CD8-positive, alpha-beta memory T cell (primary cell): Measurements from ENCODE around the gene FSTL4. TPM values are rescaled to one million over a fixed set of nuclear protein-coding genes. Genes with fewer than 3 reads are reported as not detected.
A peak's percentile ranks its signal among the peaks of the same experiment; 100 is the strongest.

ENCODE experiments used
- CTCF ChIA-PET: fragments of 350-600 bp; sonication (Branson Sonifier 250); formaldehyde crosslinking; loops from one replicate; lab custom pipeline; 2021; ENCODE audit warnings: antibody characterized with exemption; lab: Charles Lee
- POLR2A ChIA-PET: fragments of 350-600 bp; sonication (Branson Sonifier 250); formaldehyde crosslinking; loops from one replicate; lab custom pipeline; 2021; ENCODE audit warnings: antibody characterized with exemption; lab: Charles Lee
- DNase-seq, 5 donors: peaks; one replicate each; pipeline versions ENCODE4 v3.0.0 to v3.0.0-alpha.2; 2020 to 2022; ENCODE audit warnings: mixed read lengths in 1 of 5
- H3K27ac ChIP-seq: one replicate; pipeline ENCODE4 v1.7.0; 2013; ENCODE audit warnings: low read depth, mild to moderate bottlenecking, low read length, moderate library complexity
- H3K27me3 ChIP-seq: 2 replicates; pipeline ENCODE4 v1.7.0; 2013; ENCODE audit warnings: low read length, mild to moderate bottlenecking; ENCODE audit not compliant: insufficient read depth, poor library complexity, severe bottlenecking
- H3K36me3 ChIP-seq: 2 replicates; pipeline ENCODE4 v1.7.0; 2013; ENCODE audit warnings: mild to moderate bottlenecking, low read length, moderate library complexity; ENCODE audit not compliant: insufficient read depth
- H3K4me1 ChIP-seq: 2 replicates; pipeline ENCODE4 v1.7.0; 2013; ENCODE audit warnings: mild to moderate bottlenecking, low read length, moderate library complexity; ENCODE audit not compliant: insufficient read depth
- H3K4me3 ChIP-seq: 2 replicates; pipeline ENCODE4 v1.7.0; 2013; ENCODE audit warnings: mild to moderate bottlenecking, low read length
- H3K9me3 ChIP-seq: 2 replicates; pipeline ENCODE4 v1.7.0; 2013; ENCODE audit warnings: mild to moderate bottlenecking, low read length
- H3K27ac Mint-ChIP-seq, 8 donors: one replicate each; pipeline ENCODE4 v1.8.0; 2020 to 2021; ENCODE audit warnings: mixed read lengths in 8 of 8, mild to moderate bottlenecking in 6 of 8, inconsistent platforms in 3 of 8, moderate library complexity in 3 of 8
- H3K27me3 Mint-ChIP-seq, 2 donors: one replicate each; pipeline ENCODE4 v1.8.0; 2020 to 2021; ENCODE audit warnings: mixed read lengths in 2 of 2, mild to moderate bottlenecking in 1 of 2, moderate library complexity in 1 of 2
- H3K36me3 Mint-ChIP-seq, 3 donors: one replicate each; pipeline ENCODE4 v1.8.0; 2020 to 2021; ENCODE audit warnings: mixed read lengths in 3 of 3, inconsistent platforms in 1 of 3, mild to moderate bottlenecking in 1 of 3
- H3K4me1 Mint-ChIP-seq, 3 donors: one replicate each; pipeline ENCODE4 v1.8.0; 2020 to 2021; ENCODE audit warnings: mixed read lengths in 3 of 3, inconsistent platforms in 1 of 3, mild to moderate bottlenecking in 1 of 3
- H3K4me3 Mint-ChIP-seq, 7 donors: one replicate each; pipeline ENCODE4 v1.8.0; 2020 to 2021; ENCODE audit warnings: mixed read lengths in 7 of 7, mild to moderate bottlenecking in 6 of 7, moderate library complexity in 4 of 7, inconsistent platforms in 2 of 7
- H3K9me3 Mint-ChIP-seq, 5 donors: one replicate each; pipeline ENCODE4 v1.8.0; 2020 to 2022; ENCODE audit warnings: mixed read lengths in 5 of 5, mild to moderate bottlenecking in 3 of 5, moderate library complexity in 2 of 5, inconsistent platforms in 1 of 5
- polyA plus RNA-seq: library from polyadenylated mRNA; unstranded; fragments of 300-500 nt; fragmentation: Illumina TruSeq; gene quantifications from one replicate; pipeline ENCODE4 v1.2.3, GENCODE V29; 2021
- total RNA-seq, 2 experiments: library from RNA; stranded (reverse); gene quantifications; one replicate each; pipeline ENCODE4 v1.2.3, GENCODE V29; 2021

Gene FSTL4
- total and polyA plus RNA-seq, 3 experiments from 2014 or later = 0.33 TPM; not detected in 2

DNA sequence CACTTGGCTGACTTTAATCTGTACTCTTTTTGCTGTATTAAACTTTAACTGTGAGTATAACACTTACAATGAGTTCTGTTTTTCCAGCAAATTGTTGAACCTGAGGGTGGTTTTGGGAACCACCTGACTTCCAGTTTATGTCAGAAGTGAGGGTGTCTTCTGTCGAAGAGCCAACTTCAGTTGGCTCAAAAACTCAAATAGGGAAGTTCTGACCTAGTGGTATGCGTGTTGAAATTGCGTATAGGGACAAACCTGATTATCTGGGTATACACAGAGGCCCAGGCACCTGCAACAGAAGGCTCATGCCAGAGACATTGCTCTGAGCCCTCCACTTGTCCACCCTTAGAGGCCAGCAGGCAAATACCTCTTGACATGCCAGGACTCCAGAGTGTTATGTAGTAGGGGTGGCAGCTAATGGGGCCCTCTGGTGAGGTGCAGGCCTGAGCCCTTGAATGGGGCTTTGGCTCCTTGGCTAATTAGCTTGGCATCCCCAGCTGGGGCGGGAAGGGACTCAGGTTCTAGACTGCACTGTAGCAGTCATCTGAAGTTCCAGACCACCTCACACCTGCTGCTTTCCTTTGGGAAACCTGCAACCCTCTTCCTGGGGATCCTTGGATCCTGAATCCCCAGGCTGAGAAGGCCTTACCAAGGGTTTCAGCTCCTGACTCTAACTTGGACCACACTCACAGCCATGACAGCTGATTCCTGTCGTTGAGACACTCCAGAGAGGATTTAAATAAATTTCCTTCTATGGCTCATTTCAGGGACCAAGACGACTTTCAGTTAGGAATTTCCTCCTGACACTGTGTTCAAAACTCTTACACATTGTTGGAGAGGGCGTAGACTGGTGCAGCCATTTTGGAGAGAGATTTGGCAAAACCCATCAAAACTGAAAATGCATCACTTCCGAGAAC is 370.9 kb downstream of the FSTL4 start:
- no peaks in the 10 kb centered on the region for H3K9me3 Mint-ChIP-seq
- peaks cover 5 to 7% of the 10 kb centered on the region in 2 donors for H3K27me3 Mint-ChIP-seq
- H3K36me3 Mint-ChIP-seq = no peaks in the 10 kb centered on the region
- no peak overlapping the region for H3K4me3 Mint-ChIP-seq
- no peak for DNase-seq
- Histone ChIP-seq H3K27me3 (no peaks in the 10 kb centered on the region), H3K4me3 (no peak overlapping the region), H3K9me3 (no peaks in the 10 kb centered on the region), H3K4me1 (no peaks in the 10 kb centered on the region), H3K36me3 (no peaks in the 10 kb centered on the region), H3K27ac (peak overlapping the region; percentile 54)
- peaks cover 0 to 10% (median 2%) of the 10 kb centered on the region in 3 donors for H3K4me1 Mint-ChIP-seq
- ChIA-PET CTCF (no interaction called here), POLR2A (no interaction called here)
- H3K27ac Mint-ChIP-seq = no peak overlapping the region

DNA sequence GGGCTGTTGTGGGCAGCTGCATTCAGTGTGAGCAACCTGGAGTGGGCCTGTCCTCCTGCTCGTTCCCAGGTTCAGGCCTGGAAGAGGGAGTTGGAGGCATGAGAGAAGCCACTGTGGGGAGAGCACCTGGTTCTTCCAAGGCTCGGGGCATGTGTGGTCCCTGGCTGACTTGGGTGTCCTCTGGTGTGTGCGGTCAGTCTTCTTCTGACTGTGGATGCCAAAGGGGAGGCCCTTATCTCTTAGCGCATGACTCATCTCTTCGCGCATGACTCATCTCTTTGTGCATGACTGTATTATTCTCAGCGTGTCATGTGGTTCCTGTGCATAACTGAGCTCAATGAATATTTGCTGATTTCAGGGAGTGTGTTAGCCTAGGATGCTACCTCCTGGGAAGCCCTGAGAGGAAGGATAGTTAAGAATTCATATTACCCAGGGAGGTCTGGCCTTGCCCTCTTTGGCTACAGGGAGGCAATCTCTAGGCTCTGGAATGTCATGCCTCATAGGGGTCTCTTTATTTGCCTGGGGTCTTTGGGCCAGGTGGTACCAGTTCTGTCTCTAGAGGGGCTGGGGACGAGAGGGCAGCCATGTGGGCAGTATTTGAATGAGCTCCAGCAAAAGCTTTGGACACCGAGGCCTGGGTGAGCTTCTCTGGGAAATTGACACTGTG is 371.8 kb downstream of the FSTL4 start:
- Histone ChIP-seq H3K27ac (peak overlapping the region; percentile 54), H3K36me3 (no peaks in the 10 kb centered on the region), H3K9me3 (no peaks in the 10 kb centered on the region), H3K4me3 (no peak overlapping the region), H3K4me1 (no peaks in the 10 kb centered on the region), H3K27me3 (no peaks in the 10 kb centered on the region)
- ChIA-PET CTCF (no interaction called here), POLR2A (no interaction called here)
- Mint-ChIP-seq H3K27me3 (peaks cover 5 to 7% of the 10 kb centered on the region in 2 donors), H3K36me3 (no peaks in the 10 kb centered on the region), H3K4me3 (no peak overlapping the region), H3K27ac (no peak overlapping the region), H3K9me3 (no peaks in the 10 kb centered on the region), H3K4me1 (peaks cover 0 to 10% (median 2%) of the 10 kb centered on the region in 3 donors)
- DNase-seq = no peak

DNA sequence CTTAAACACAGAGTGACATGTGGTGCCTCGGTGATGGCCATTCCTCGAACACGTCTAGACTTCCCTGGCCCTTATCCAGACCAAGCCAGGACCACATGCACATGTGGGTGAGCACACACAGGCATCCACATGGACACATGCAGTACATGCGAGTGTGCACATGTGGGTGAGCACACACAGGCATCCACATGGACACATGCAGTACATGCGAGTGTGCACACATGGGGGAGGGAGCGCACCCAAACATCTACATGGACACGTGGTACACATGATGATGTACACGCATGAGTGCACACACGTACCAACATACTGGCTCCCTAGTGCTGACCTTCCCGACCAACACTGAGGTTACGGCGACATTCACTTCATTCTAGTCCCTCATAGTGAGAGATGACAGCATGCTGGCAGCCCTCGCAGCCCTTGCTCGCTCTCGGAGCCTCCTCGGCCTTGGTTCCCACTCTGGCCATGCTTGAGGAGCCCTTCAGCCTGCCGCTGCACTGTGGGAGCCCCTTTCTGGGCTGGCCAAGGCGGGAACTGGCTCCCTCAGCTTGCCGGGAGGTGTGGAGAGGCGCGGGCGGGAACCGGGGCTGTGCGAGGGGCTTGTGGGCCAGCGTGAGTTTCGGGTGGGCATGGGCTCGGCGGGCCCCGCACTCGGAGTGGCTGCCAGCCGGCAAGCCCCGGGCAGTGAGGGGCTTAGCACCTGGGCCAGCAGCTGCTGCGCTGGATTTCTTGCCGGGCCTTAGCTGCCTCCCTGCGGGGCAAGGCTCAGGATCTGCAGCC is 373.7 kb downstream of the FSTL4 start:
- Mint-ChIP-seq H3K27me3 (peaks cover 5 to 7% of the 10 kb centered on the region in 2 donors), H3K36me3 (no peaks in the 10 kb centered on the region), H3K9me3 (no peaks in the 10 kb centered on the region), H3K27ac (no peak overlapping the region), H3K4me3 (no peak overlapping the region), H3K4me1 (peaks cover 0 to 2% (median 0%) of the 10 kb centered on the region in 3 donors)
- no peaks in the 10 kb centered on the region for H3K27me3 ChIP-seq
- H3K4me3 ChIP-seq = no peak overlapping the region
- POLR2A ChIA-PET = no interaction called here
- CTCF ChIA-PET = no interaction called here
- no peak for DNase-seq
- H3K27ac ChIP-seq = no peak overlapping the region
- no peaks in the 10 kb centered on the region for H3K9me3 ChIP-seq
- no peaks in the 10 kb centered on the region for H3K36me3 ChIP-seq
- H3K4me1 ChIP-seq = no peaks in the 10 kb centered on the region

DNA sequence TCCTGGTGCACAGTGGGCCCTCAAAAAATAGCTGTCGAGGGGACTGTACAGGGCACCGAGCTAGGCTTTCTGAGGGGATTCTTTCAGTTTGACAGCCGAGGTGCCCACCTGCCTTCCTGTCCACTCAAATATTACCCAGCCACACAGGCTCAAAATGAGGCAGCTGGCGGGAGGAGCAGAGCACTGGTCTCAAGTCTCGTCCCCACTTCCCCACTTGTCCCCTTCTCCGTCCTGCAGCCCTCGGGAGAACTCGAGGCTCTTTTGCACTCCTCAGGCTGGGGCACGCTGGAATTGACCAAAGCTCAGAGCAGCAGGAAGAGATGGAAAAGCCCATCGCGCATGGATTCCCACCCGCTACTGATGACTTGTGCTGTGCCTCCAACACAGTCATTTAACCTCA is 375.4 kb downstream of the FSTL4 start:
- no peak for DNase-seq
- no peak overlapping the region for H3K27ac ChIP-seq
- Mint-ChIP-seq H3K4me1 (no peaks in the 10 kb centered on the region), H3K36me3 (no peaks in the 10 kb centered on the region), H3K27me3 (peaks cover 3 to 7% of the 10 kb centered on the region in 2 donors), H3K27ac (no peak overlapping the region), H3K9me3 (no peaks in the 10 kb centered on the region), H3K4me3 (no peak overlapping the region)
- no peaks in the 10 kb centered on the region for H3K27me3 ChIP-seq
- H3K36me3 ChIP-seq = no peaks in the 10 kb centered on the region
- no peaks in the 10 kb centered on the region for H3K9me3 ChIP-seq
- no peak overlapping the region for H3K4me3 ChIP-seq
- ChIA-PET POLR2A (no interaction called here), CTCF (no interaction called here)
- H3K4me1 ChIP-seq = no peaks in the 10 kb centered on the region

DNA sequence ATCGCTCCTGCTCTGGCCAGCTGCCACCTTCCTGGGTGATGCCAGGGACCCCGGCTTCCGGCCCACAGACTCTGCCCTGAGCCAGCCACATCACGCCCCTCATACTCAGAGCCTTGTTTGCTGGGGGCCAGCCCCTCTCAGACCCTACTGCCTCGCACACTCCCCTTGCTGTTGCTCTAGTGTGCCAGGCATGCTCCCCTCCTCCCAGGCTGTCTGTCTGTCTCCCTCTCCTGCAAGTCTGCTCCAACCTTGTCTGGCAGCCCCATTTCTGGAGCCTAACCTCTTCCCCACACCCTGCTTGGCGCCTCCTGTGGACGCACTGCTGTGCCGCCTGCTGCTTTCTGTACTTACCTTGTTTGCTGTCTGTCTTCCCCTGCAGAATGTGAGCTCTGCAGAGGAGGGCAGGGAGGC is 375.8 kb downstream of the FSTL4 start:
- Histone ChIP-seq H3K27me3 (no peaks in the 10 kb centered on the region), H3K27ac (no peak overlapping the region), H3K9me3 (no peaks in the 10 kb centered on the region), H3K4me3 (no peak overlapping the region), H3K4me1 (no peaks in the 10 kb centered on the region), H3K36me3 (no peaks in the 10 kb centered on the region)
- Mint-ChIP-seq H3K36me3 (no peaks in the 10 kb centered on the region), H3K27ac (no peak overlapping the region), H3K4me1 (no peaks in the 10 kb centered on the region), H3K9me3 (no peaks in the 10 kb centered on the region), H3K27me3 (peaks cover 3 to 7% of the 10 kb centered on the region in 2 donors), H3K4me3 (no peak overlapping the region)
- CTCF ChIA-PET = no interaction called here
- no peak for DNase-seq
- POLR2A ChIA-PET = no interaction called here

DNA sequence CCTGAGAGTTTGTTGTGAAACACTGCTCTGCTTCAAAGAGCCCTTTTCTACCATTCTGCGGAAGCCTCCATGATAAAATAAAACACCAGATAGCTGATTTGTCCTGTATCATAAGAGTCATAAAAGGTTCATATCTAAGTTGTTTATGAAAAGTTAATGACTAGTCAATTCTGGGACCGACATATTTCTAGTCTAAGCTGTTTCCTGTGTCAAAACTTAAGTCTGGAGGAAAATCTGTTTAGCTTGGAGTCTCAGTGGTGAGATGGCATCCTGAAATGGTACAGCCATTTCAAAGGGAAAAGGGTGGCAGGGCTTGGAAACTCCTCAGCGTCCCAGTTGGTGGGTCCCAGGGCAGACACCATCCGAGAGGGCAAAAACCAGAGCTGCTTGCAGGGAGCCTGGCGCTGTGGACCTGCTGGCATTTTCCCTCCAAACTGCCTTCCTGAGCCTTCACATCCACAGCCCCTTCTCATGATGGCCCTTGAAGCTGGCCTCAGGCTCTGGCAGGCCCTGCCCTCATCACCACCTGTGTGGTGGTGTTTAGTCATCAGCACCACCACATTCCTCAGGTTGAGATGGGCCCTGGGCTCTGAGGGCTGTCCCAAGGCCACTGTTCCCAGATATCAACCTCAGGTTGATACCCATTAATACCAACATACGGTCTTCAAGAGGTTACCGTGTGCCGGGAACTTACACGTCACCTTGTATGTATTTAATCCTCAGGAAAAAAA is 376.5 kb downstream of the FSTL4 start:
- Mint-ChIP-seq H3K27me3 (peaks cover 3 to 7% of the 10 kb centered on the region in 2 donors), H3K36me3 (no peaks in the 10 kb centered on the region), H3K9me3 (no peaks in the 10 kb centered on the region), H3K4me3 (no peak overlapping the region), H3K27ac (no peak overlapping the region), H3K4me1 (no peaks in the 10 kb centered on the region)
- no peaks in the 10 kb centered on the region for H3K36me3 ChIP-seq
- H3K4me3 ChIP-seq = no peak overlapping the region
- CTCF ChIA-PET = interaction anchor here (1.4 kb wide), 1 partner anchor 9 kb away, joined by 4 read pairs; no protein-coding TSS in a partner anchor
- no peak for DNase-seq
- no peaks in the 10 kb centered on the region for H3K27me3 ChIP-seq
- no peak overlapping the region for H3K27ac ChIP-seq
- POLR2A ChIA-PET = interaction anchor here (1.2 kb wide), 1 partner anchor 10 kb away, joined by 3 read pairs; no protein-coding TSS in a partner anchor
- H3K9me3 ChIP-seq = no peaks in the 10 kb centered on the region
- H3K4me1 ChIP-seq = no peaks in the 10 kb centered on the region

DNA sequence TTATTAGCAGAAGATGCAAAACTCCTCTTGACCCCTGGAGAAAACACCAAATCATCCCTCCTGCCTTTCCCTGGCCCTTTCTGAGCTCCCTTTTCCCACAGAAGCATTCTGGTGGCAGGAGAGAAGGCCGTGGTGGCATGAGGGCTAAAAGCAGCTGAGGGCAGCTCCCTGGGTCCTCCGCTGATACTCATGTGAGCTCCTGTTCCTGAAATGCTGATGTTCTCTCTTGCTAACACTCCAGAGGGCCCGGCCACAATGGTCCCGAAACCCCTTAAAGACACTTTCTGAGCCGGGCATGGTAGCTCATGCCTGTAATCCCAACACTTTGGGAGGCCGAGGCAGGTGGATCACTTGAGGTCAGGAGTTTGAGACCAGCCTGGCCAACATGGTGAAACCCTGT is 377.4 kb downstream of the FSTL4 start:
- H3K4me1 Mint-ChIP-seq = no peaks in the 10 kb centered on the region
- Histone ChIP-seq H3K27ac (no peak overlapping the region), H3K4me3 (no peak overlapping the region), H3K9me3 (no peaks in the 10 kb centered on the region), H3K27me3 (no peaks in the 10 kb centered on the region), H3K36me3 (no peaks in the 10 kb centered on the region), H3K4me1 (no peaks in the 10 kb centered on the region)
- no peaks in the 10 kb centered on the region for H3K9me3 Mint-ChIP-seq
- CTCF ChIA-PET = interaction anchor here (1.4 kb wide), 1 partner anchor 8 kb away, joined by 4 read pairs; no protein-coding TSS in a partner anchor
- no peaks in the 10 kb centered on the region for H3K36me3 Mint-ChIP-seq
- POLR2A ChIA-PET = interaction anchor here (1.2 kb wide), 1 partner anchor 9 kb away, joined by 3 read pairs; no protein-coding TSS in a partner anchor
- no peak overlapping the region for H3K27ac Mint-ChIP-seq
- H3K27me3 Mint-ChIP-seq = peaks cover 3 to 7% of the 10 kb centered on the region in 2 donors
- no peak overlapping the region for H3K4me3 Mint-ChIP-seq
- no peak for DNase-seq
